GM12878 (cell line): ENCODE results near the gene FASTK. TPM values are rescaled to one million over a fixed set of nuclear protein-coding genes. Genes with fewer than 3 reads are reported as not detected.

Experiments used
- ATAC-seq: fragments of 200-7000 bp; cut with Tn5 transposase; 3 replicates; pipeline ENCODE4 v1.9.1; 2020; ENCODE audit warnings: mild to moderate bottlenecking, moderate library complexity
- BruUV-seq: library from RNA; stranded (reverse); fragments of 400-500 nt; replicated peaks from 2 replicates; lab custom pipeline; 2021; lab: Mats Ljungman, UMichigan
- CTCF ChIA-PET: fragments of 300-600 bp; sonication (Branson Sonifier 250); formaldehyde crosslinking; extraction: SDS; loops from one replicate; lab custom pipeline; 2021; ENCODE audit warnings: inconsistent platforms; lab: Yijun Ruan, JAX
- POLR2A ChIA-PET: fragments of 350-600 bp; formaldehyde crosslinking; extraction: SDS; loops from one replicate; lab custom pipeline; 2021; ENCODE audit warnings: inconsistent platforms; lab: Charles Lee
- RAD21 ChIA-PET: fragments of 300-600 bp; sonication (Branson Sonifier 250); formaldehyde crosslinking; loops from one replicate; lab custom pipeline; 2023; ENCODE audit warnings: antibody characterized with exemption; ENCODE audit not compliant: unreplicated experiment; lab: Charles Lee
- SMC1A ChIA-PET: fragments of 300-600 bp; sonication (Branson Sonifier 250); formaldehyde crosslinking; loops from one replicate; lab custom pipeline; 2023; ENCODE audit not compliant: unreplicated experiment, uncharacterized antibody; lab: Charles Lee
- DNase-seq: peaks from one replicate; pipeline ENCODE4 v3.0.0-alpha.2; 2011; ENCODE audit warnings: low read depth, low spot score
- FAIRE-seq: peaks from 3 replicates; lab custom pipeline; 2011; peaks lifted over from hg19 to GRCh38; lab: Jason Lieb, UNC
- H2AFZ ChIP-seq: 2 replicates; pipeline ENCODE4 v1.6.0; 2011; ENCODE audit warnings: low read depth, low read length, control low read depth; ENCODE audit not compliant: control insufficient read depth
- H3K27ac ChIP-seq: 2 replicates; pipeline ENCODE4 v1.5.1; 2011; ENCODE audit warnings: control low read depth; ENCODE audit not compliant: control insufficient read depth, insufficient read depth
- H3K27me3 ChIP-seq, 2 experiments: replicated peaks in 1 of 2; 2 replicates each; pipeline versions ENCODE4 v1.6.0 to v1.6.1; 2011; ENCODE audit warnings: low read length in 1 of 2; ENCODE audit not compliant: control insufficient read depth in 2 of 2, insufficient read depth in 2 of 2
- H3K36me3 ChIP-seq, 2 experiments: 2 replicates each; pipeline ENCODE4 v1.5.1; 2011; ENCODE audit warnings: low read length in 1 of 2; ENCODE audit not compliant: control insufficient read depth in 2 of 2, insufficient read depth in 2 of 2
- H3K4me1 ChIP-seq: 2 replicates; pipeline ENCODE4 v1.6.1; 2011; ENCODE audit warnings: mild to moderate bottlenecking, low read length, moderate library complexity, mixed read lengths; ENCODE audit not compliant: control insufficient read depth, insufficient read depth
- H3K4me2 ChIP-seq: 2 replicates; pipeline ENCODE4 v1.6.0; 2011; ENCODE audit warnings: control low read depth; ENCODE audit not compliant: control insufficient read depth, insufficient read depth
- H3K4me3 ChIP-seq: fragments of 200-600 bp; sonication (generic); 2 replicates; pipeline ENCODE4 v1.5.1; 2016
- H3K79me2 ChIP-seq: 2 replicates; pipeline ENCODE4 v1.6.0; 2011; ENCODE audit warnings: low read length; ENCODE audit not compliant: control insufficient read depth, insufficient read depth
- H3K9ac ChIP-seq: 2 replicates; pipeline ENCODE4 v1.8.0; 2011; ENCODE audit warnings: low read length, control low read depth, mixed read lengths; ENCODE audit not compliant: control insufficient read depth, insufficient read depth
- H3K9me3 ChIP-seq: replicated peaks from 3 replicates; pipeline ENCODE4 v1.5.1; 2011; ENCODE audit warnings: mild to moderate bottlenecking, low read length; ENCODE audit not compliant: control insufficient read depth, insufficient read depth
- H4K20me1 ChIP-seq: 2 replicates; pipeline ENCODE4 v1.6.0; 2011; ENCODE audit not compliant: control insufficient read depth, insufficient read depth
- CREM ChIP-seq: IDR thresholded peaks from 2 replicates; pipeline ENCODE4 v1.6.1; 2014; ENCODE audit warnings: antibody characterized with exemption, low read depth
- HDAC6 ChIP-seq: fragments of 200-600 bp; sonication (generic); IDR thresholded peaks from one replicate; pipeline ENCODE4 v1.8.0; 2017; ENCODE audit warnings: antibody characterized with exemption; ENCODE audit not compliant: unreplicated experiment
- HDGF ChIP-seq: fragments of 450-650 bp; IDR thresholded peaks from 2 replicates; pipeline ENCODE4 v1.6.1; 2016; ENCODE audit warnings: antibody characterized with exemption
- POLR2A ChIP-seq: IDR thresholded peaks from 2 replicates; pipeline ENCODE4 v1.6.1; 2011; ENCODE audit warnings: low read depth, mild to moderate bottlenecking, low read length
- RB1 ChIP-seq: fragments of 450-650 bp; formaldehyde crosslinking; IDR thresholded peaks from 2 replicates; pipeline ENCODE4 v1.6.1; 2017; ENCODE audit warnings: mild to moderate bottlenecking, borderline replicate concordance
- STAT3 ChIP-seq: IDR thresholded peaks from 2 replicates; pipeline ENCODE4 v1.6.1; 2011; ENCODE audit warnings: low read depth, low read length, improper control_type of control experiment
- WGBS: methylation state at CpG from one replicate; pipeline ENCODE4 v1.1.6; 2016; ENCODE audit warnings: low lambda C conversion rate; ENCODE audit not compliant: insufficient replicate concordance, insufficient coverage; ENCODE audit errors: missing lambda C conversion rate; 5-methylcytosine and 5-hydroxymethylcytosine counted together
- in situ Hi-C: fragments of 300-500 bp; cut with MboI; formaldehyde crosslinking; loops from 9 replicates; pipeline ENCODE4 v1.14.3; 2018; ENCODE audit warnings: mixed read lengths
- intact Hi-C: fragments of 100-400 bp; cut with micrococcal nuclease; formaldehyde crosslinking; loops from one replicate; pipeline ENCODE4 v1.14.2; 2022; ENCODE audit not compliant: unreplicated experiment
- polyA plus RNA-seq, 11 experiments: library from polyadenylated mRNA; depleted of rRNA in 4 of 11; unstranded in 6 of 11; stranded (reverse) in 5 of 11; fragments of >200 nt; fragmentation: Nextera tagmentation in 4 of 11; fragmentation: Illumina TruSeq in 1 of 11; extraction: Ambion mirVana in 4 of 11; extraction: Trizol in 1 of 11; gene quantifications; 1 replicate in 1 of 11; 2 replicates in 10 of 11; pipeline versions ENCODE4 v1.2.1 to v1.2.3, GENCODE V29; 2011 to 2016; ENCODE audit warnings: inconsistent platforms in 2 of 11, missing spikeins in 2 of 11, low read depth in 1 of 11
- total RNA-seq, 4 experiments: library from RNA; depleted of rRNA in 3 of 4; stranded (reverse); fragments of >200 nt in 3 of 4; fragmentation: Illumina TruSeq in 1 of 4; extraction: Trizol in 1 of 4; gene quantifications; 2 replicates each; pipeline versions ENCODE4 v1.2.1 to v1.2.3, GENCODE V29; 2013 to 2021
- TF ChIP-seq, protein P1 (sequence below): fragments of 450-650 bp; IDR thresholded peaks from 2 replicates; pipeline ENCODE4 v1.6.1; 2017; ENCODE audit warnings: mild to moderate bottlenecking, low read depth, inconsistent platforms; ENCODE audit not compliant: poor library complexity, severe bottlenecking

The FASTK gene
- total and polyA plus RNA-seq, 10 of the 15 experiments (the other 5 are each of a cell fraction or from before 2014, with no cell fraction given) = 0.19 to 102 (median 54.5) TPM

- TF ChIP-seq, protein P1, sequence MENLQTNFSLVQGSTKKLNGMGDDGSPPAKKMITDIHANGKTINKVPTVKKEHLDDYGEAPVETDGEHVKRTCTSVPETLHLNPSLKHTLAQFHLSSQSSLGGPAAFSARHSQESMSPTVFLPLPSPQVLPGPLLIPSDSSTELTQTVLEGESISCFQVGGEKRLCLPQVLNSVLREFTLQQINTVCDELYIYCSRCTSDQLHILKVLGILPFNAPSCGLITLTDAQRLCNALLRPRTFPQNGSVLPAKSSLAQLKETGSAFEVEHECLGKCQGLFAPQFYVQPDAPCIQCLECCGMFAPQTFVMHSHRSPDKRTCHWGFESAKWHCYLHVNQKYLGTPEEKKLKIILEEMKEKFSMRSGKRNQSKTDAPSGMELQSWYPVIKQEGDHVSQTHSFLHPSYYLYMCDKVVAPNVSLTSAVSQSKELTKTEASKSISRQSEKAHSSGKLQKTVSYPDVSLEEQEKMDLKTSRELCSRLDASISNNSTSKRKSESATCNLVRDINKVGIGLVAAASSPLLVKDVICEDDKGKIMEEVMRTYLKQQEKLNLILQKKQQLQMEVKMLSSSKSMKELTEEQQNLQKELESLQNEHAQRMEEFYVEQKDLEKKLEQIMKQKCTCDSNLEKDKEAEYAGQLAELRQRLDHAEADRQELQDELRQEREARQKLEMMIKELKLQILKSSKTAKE = no peak
Observed at GRCh38 chr7:151034312-151035025, 46.1 kb downstream of the FASTK start (continued).

- Histone ChIP-seq H3K9ac (no peak overlapping the region), H3K79me2 (no peaks in the 10 kb centered on the region; the same call in 1 of the 2 replicates), H3K36me3 (peaks cover 0 to 3% of the 10 kb centered on the region in 2 experiments; a peak in 1 of 4 replicates), H3K4me3 (no peak overlapping the region), H3K27me3 (no peaks in the 10 kb centered on the region), H3K9me3 (no peaks in the 10 kb centered on the region), H2AFZ (no peak overlapping the region), H4K20me1 (no peaks in the 10 kb centered on the region), H3K4me1 (peaks cover 4% of the 10 kb centered on the region)
- ChIA-PET CTCF (interaction anchor here (2.1 kb wide), 1 partner anchor 49 kb away, joined by 5 read pairs; the partner anchor contains the start of gene TMUB1), SMC1A (no interaction called here), RAD21 (no interaction called here)
- intact Hi-C loops = no loop called here
- no TSS peak for BruUV-seq
- FAIRE-seq (no peak), DNase-seq (no peak)
- in situ Hi-C loops = no loop called here
- TF ChIP-seq CREM = no peak
- no peak for TF ChIP-seq POLR2A
- no peak for TF ChIP-seq STAT3
- no peak for TF ChIP-seq HDGF
- no peak for TF ChIP-seq HDAC6
- no peak for TF ChIP-seq RB1
- TF ChIP-seq, all 136 proteins: peak for 0
- no peak overlapping the region for H3K27ac ChIP-seq
- no peak for ATAC-seq
- POLR2A ChIA-PET = no interaction called here
- 79% methylated on average over 5 of the region's 5 CpGs for WGBS
- H3K4me2 ChIP-seq = no peak overlapping the region
Observed at GRCh38 chr7:151033864-151034249, 46.8 kb downstream of the FASTK start.
